IPS DF 6.9 (cell line): ENCODE data around the gene TM4SF4.
"Not testable (repeated sequence)": the region's sequence is repeated elsewhere in the genome, so short reads cannot be mapped to it uniquely, and the experiment has no call there.

ENCODE experiments used
- DNase-seq: peaks from one replicate; pipeline ENCODE4 v3.0.0-alpha.2; 2013; ENCODE audit warnings: low read depth, low spot score
- H3K27ac ChIP-seq: one replicate; pipeline ENCODE4 v1.5.1; 2013; ENCODE audit warnings: low read length, control low read depth
- H3K27me3 ChIP-seq: 2 replicates; pipeline ENCODE4 v1.6.1; 2013; ENCODE audit warnings: mild to moderate bottlenecking, low read length; ENCODE audit not compliant: control insufficient read depth, insufficient read depth
- H3K36me3 ChIP-seq: 2 replicates; pipeline ENCODE4 v1.6.1; 2013; ENCODE audit warnings: low read length; ENCODE audit not compliant: control insufficient read depth, insufficient read depth
- H3K4me1 ChIP-seq: 2 replicates; pipeline ENCODE4 v1.6.1; 2013; ENCODE audit warnings: low read length; ENCODE audit not compliant: control insufficient read depth, insufficient read depth
- H3K4me3 ChIP-seq: 2 replicates; pipeline ENCODE4 v1.5.1; 2013; ENCODE audit warnings: mild to moderate bottlenecking, low read length
- H3K9me3 ChIP-seq: 2 replicates; pipeline ENCODE4 v1.6.1; 2013; ENCODE audit warnings: low read length, inconsistent platforms; ENCODE audit not compliant: control insufficient read depth, insufficient read depth
- WGBS: extraction: QIAGEN DNeasy Blood & Tissue Kit; methylation state at CpG from one replicate; pipeline ENCODE4 v1.1.7; 2013; ENCODE audit warnings: mixed read lengths, missing lambda C conversion rate; ENCODE audit not compliant: insufficient read length, insufficient coverage; 5-methylcytosine and 5-hydroxymethylcytosine counted together

Gene TM4SF4

DNA sequence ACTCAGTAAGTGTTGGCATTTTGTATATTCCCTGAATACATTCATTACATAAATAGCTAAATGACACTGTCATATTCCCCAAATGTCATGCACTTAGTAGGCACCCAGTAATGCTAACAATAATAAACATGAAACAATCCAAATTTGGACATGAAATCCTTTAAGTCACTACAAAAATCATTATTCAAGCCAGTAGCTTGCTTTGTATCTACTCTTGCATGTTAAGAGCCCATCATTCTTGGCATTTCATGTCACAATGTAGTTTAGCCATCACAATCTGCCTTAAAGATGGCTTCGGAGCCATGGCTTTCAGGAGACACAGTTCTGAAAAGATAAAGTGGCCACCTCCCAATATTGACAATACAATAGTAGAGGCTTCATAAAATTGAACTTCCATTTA, 32.9 kb upstream of the TM4SF4 start:
- Histone ChIP-seq H3K27me3 (no peaks in the 10 kb centered on the region), H3K36me3 (no peaks in the 10 kb centered on the region), H3K4me3 (no peak overlapping the region), H3K27ac (no peak overlapping the region), H3K4me1 (no peaks in the 10 kb centered on the region), H3K9me3 (no peaks in the 10 kb centered on the region)
- no peak for DNase-seq
- WGBS, result no CpG with 5 or more reads among the region's 1 CpG

DNA sequence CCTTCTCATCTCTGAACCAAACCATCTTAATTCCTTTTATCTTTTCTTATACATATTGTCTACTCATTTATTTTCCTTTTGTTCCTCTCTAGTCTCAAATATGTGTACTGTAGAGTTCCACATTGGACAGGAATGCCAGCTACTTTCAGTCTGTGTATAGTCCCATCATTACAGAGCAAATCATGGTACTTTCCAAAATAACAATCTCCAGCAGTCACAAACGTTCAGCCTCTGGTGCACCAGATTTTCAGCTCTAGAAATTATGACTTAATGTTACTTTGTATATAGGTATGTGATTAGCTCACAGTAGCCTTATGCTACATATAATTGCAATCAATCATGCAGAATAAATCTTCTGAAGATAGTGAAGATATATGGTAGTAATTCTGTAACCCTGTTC, 32.5 kb upstream of the TM4SF4 start:
- Histone ChIP-seq H3K4me3 (no peak overlapping the region), H3K27ac (no peak overlapping the region), H3K27me3 (no peaks in the 10 kb centered on the region), H3K4me1 (no peaks in the 10 kb centered on the region), H3K9me3 (no peaks in the 10 kb centered on the region), H3K36me3 (no peaks in the 10 kb centered on the region)
- no CpG with 5 or more reads among the region's 1 CpG for WGBS
- DNase-seq, result no peak

GRCh38 chr3:149442851-149443544, 31.5 kb upstream of the TM4SF4 start:
- Histone ChIP-seq H3K4me3 (no peak overlapping the region), H3K27me3 (no peaks in the 10 kb centered on the region), H3K4me1 (no peaks in the 10 kb centered on the region), H3K9me3 (no peaks in the 10 kb centered on the region), H3K36me3 (no peaks in the 10 kb centered on the region), H3K27ac (no peak overlapping the region)
- DNase-seq, result no peak
- no CpG with 5 or more reads among the region's 4 CpGs for WGBS

DNA sequence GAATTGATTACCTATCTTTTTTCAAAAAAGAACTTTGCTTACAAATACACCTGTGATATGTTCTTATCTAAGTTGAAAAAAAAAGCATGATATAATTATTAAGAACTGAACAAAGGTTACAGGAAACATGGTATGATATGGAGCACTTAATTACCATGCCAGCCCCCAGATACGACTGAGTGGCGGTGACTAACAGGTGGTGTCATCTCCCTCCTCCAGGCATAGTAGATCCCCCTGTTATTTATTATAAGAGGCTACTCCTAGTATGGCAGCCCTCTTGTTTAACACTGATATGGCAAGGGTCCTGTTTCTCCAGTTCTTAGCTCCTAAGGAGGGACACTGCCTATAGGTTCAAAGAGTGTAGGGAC, 31.0 kb upstream of the TM4SF4 start:
- DNase-seq, result no peak
- Histone ChIP-seq H3K9me3 (no peaks in the 10 kb centered on the region), H3K4me1 (no peaks in the 10 kb centered on the region), H3K27ac (no peak overlapping the region), H3K27me3 (no peaks in the 10 kb centered on the region), H3K36me3 (no peaks in the 10 kb centered on the region), H3K4me3 (no peak overlapping the region)
- WGBS, result no CpG with 5 or more reads among the region's 2 CpGs

- H3K4me1 ChIP-seq, H3K9me3 ChIP-seq, H3K36me3 ChIP-seq, H3K27me3 ChIP-seq, H3K27ac ChIP-seq, DNase-seq, H3K4me3 ChIP-seq: not testable (repeated sequence)
- no CpG with 5 or more reads among the region's 26 CpGs for WGBS
Observed at GRCh38 chr3:149444867-149445266, 29.6 kb upstream of the TM4SF4 start.

DNA sequence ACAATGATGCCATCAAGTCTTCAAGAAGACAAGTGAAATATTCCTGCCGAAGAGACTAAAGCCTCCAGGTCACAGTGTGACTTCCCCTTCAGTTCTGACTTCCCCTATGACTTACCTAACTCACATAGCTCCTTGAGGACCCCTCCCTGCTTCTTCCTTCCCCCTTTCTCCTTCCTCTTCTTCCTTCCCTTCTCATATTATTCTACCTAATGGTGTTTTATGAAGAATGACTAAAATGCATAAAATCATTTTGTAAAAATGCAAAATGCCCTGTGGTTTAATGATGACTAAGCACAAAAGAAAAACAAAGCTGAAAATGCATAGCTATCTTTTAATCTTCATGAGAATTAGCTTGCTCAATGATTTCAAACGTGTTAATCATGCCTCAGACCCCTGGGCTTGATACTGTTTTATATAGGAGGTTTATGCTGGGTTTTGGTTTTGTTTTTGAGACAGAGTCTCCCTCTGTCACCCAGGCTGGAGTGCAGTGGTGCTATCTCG, 26.1 kb upstream of the TM4SF4 start:
- WGBS, result no CpG with 5 or more reads among the region's 3 CpGs

GRCh38 chr3:149449182-149449581, 25.3 kb upstream of the TM4SF4 start:
- H3K27me3 ChIP-seq, result no peaks in the 10 kb centered on the region
- no peak overlapping the region for H3K4me3 ChIP-seq
- H3K27ac ChIP-seq, result no peak overlapping the region
- H3K4me1 ChIP-seq, result no peaks in the 10 kb centered on the region
- H3K36me3 ChIP-seq, result no peaks in the 10 kb centered on the region
- WGBS, result no CpG with 5 or more reads among the region's 3 CpGs
- H3K9me3 ChIP-seq, result peaks cover 1% of the 10 kb centered on the region; the same call in 1 of the 2 replicates
- no peak for DNase-seq

More for the DNA sequence above, 26.1 kb upstream of the TM4SF4 start:
- no peak for DNase-seq
- no peak overlapping the region for H3K27ac ChIP-seq
- no peak overlapping the region for H3K4me3 ChIP-seq
- H3K36me3 ChIP-seq, result no peaks in the 10 kb centered on the region
- peaks cover 1% of the 10 kb centered on the region; the same call in 1 of the 2 replicates for H3K9me3 ChIP-seq
- no peaks in the 10 kb centered on the region for H3K27me3 ChIP-seq
- no peaks in the 10 kb centered on the region for H3K4me1 ChIP-seq

DNA sequence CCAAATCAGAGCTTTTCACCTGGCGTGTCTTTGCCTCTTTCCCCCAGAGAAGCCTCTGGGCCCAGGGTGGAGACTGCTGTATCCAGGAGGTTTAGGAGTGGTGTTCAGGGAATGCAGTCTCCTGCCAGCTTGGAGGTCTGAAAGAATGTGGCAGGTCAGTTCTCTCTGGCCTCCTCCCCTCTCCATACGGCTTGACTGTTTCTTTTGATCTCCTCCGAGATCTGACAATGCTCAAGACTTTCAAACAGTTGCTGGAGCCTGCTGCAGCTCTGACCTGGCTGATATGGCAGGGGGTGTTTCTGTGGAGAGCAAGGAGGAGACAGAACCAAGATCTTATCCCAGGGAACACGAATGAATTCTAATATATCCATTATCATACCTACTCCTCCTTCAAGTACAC, 24.7 kb upstream of the TM4SF4 start:
- H3K36me3 ChIP-seq, result no peaks in the 10 kb centered on the region
- peaks cover 1% of the 10 kb centered on the region; the same call in 1 of the 2 replicates for H3K9me3 ChIP-seq
- no peaks in the 10 kb centered on the region for H3K27me3 ChIP-seq
- no peaks in the 10 kb centered on the region for H3K4me1 ChIP-seq
- no peak for DNase-seq
- no CpG with 5 or more reads among the region's 4 CpGs for WGBS
- no peak overlapping the region for H3K4me3 ChIP-seq
- H3K27ac ChIP-seq, result no peak overlapping the region

DNA sequence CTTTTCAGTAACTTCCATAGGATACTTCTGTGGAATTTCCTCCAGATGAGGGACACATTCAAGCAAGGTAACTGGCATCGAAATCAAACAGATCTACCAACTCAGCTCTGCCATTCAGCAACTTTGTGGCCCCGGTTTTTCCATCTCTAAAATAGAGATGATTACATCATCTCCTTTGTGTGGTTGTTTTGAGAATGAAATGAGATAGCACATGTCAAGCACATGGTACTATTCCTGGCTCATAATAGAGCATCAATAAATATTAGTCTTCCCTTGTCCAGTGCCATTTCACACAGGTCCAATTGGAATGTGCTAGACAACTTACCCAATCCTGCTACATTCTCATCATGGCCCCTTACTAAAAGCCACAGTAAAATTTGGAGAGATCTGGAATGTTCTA, 24.2 kb upstream of the TM4SF4 start:
- Histone ChIP-seq H3K4me1 (no peaks in the 10 kb centered on the region), H3K27ac (no peak overlapping the region), H3K27me3 (no peaks in the 10 kb centered on the region), H3K9me3 (peaks cover 1% of the 10 kb centered on the region; the same call in 1 of the 2 replicates), H3K36me3 (no peaks in the 10 kb centered on the region), H3K4me3 (no peak overlapping the region)
- no CpG with 5 or more reads among the region's 2 CpGs for WGBS
- no peak for DNase-seq

DNA sequence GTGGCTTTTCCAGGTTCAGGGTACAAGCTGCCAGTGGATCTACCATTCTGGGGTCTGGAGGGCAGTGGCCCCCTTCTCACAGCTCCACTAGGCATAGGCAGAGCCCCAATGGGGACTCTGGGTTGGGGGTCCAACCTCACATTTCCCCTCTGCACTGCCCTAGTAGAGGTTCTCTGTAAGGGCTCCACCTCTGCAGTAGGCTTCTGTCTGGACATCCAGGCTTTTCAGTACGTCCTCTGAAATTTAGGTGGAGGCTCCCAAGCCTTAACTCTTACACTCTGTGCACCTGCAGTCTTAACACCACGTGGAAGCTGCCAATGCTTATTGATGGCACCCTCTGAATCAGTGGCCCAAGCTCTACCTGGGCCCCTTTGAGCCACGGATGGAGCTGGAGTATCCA, 22.5 kb upstream of the TM4SF4 start:
- peaks cover 1% of the 10 kb centered on the region; the same call in 1 of the 2 replicates for H3K9me3 ChIP-seq
- no peaks in the 10 kb centered on the region for H3K27me3 ChIP-seq
- no peak overlapping the region for H3K4me3 ChIP-seq
- no peaks in the 10 kb centered on the region for H3K4me1 ChIP-seq
- no CpG with 5 or more reads among the region's 3 CpGs for WGBS
- no peaks in the 10 kb centered on the region for H3K36me3 ChIP-seq
- no peak overlapping the region for H3K27ac ChIP-seq
- no peak for DNase-seq
